ENCODE measurements around the gene ZBTB11.
"Not testable (repeated sequence)": the region's sequence is repeated elsewhere in the genome, so short reads cannot be mapped to it uniquely, and the experiment has no call there.

Gene ZBTB11

DNA sequence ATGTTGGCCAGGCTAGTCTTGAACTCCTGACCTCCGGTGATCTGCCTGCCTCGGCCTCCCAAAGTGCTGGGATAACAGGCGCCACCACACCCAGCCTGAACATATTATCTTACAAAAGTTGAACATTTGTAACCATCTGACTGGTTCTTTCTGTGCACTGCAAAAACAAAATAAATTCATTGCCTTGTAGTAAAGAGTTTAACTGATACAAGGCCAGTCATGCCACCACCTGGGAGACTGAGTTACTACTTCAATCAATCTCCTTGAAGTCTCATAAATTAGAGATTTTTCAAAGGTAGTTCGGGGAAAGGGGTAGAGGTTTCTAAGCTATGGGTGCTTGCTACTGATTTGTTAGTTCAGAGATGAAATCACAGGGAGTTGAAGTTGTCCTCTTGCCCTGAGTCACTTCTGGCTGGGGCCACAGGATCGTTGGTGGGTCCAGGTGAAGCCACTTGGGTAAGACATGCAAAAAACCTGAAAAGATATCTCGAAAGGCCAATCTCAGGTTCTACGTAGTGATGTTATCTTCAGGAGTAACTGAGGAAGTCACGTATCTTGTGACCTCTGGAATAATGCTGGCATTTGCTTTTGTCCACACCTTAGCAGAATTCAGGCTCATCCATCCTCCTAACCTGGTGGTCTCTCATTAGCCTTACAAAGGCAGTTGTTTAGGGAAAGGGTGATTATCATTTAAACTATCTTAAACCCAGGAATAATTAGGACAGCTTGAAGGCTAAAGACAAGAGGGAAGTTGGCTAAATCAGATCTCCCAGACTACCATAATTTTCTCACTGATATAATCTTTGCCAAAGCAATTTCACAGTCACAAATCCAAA lies 33.7 kb downstream of the ZBTB11 start:
- no peak for DNase-seq

DNA sequence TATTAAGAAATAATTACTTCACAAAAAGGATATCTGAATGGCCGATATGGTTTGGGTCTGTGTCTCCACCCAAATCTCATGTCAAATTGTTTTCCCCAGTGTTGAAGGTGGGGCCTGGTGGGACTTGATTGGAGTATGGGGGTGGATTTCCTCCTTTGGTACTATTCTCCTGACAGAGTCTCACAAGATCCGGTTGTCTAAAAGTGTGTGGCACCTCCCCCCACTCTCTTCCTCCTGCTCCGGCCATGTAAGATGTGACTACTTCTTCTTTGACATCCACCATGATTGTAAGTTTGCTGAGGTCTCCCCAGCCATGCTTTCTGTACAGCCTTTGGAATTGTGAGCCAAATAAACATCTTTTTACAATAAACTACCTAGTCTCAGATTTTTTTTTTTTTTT lies 34.5 kb downstream of the ZBTB11 start:
- no peak for DNase-seq

DNA sequence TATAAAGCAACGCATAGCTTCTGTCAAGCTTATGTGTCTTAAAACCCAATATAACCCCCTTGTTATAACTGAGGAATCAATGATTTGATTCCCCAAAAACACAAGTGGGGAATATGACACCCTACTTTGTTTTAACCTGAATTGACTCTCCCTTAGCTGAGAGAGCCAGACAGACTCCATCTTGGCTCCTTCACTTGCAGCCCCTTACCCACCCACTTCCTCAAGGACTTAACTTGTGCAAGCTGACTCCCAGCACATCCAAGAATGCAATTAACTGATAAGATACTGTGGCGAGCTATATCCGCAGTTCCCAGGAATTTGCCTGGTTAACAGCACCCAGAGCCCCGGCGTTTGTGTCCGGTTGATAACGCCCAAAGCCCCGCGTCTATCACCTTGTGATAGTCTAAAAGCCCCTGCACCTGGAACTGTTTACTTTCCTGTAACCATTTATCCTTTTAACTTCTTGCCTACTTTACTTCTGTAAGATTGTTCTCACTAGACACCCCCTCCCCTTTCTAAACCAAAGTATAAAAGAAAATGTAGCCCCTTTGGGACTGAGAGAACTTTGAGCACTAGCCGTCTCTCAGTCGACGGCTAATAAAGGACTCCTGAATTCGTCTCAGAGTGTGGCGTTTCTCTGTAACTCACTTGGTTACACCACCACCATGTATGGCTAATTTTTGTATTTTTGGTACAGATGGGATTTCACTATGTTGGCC lies 35.4 kb downstream of the ZBTB11 start:
- not testable (repeated sequence) for DNase-seq

DNA sequence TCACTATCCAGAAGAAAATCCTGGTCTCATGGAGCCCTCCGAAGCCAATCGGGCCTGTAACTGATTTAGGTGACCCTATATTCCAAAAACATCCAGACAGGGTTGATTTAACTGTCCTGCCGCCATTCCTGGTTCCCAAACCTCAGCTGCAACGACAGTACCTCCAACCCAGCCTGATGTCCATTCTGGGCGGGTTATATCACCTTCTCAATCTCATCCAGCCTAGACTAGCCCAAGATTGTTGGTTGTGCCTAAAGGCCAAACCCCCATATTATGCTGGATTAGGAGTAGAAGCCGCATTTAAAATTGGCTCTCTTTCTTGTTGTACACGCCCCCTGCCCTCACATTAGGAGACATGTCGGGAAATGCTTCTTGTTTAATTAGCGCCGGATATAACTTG lies 36.7 kb downstream of the ZBTB11 start:
- DNase-seq = no peak

DNA sequence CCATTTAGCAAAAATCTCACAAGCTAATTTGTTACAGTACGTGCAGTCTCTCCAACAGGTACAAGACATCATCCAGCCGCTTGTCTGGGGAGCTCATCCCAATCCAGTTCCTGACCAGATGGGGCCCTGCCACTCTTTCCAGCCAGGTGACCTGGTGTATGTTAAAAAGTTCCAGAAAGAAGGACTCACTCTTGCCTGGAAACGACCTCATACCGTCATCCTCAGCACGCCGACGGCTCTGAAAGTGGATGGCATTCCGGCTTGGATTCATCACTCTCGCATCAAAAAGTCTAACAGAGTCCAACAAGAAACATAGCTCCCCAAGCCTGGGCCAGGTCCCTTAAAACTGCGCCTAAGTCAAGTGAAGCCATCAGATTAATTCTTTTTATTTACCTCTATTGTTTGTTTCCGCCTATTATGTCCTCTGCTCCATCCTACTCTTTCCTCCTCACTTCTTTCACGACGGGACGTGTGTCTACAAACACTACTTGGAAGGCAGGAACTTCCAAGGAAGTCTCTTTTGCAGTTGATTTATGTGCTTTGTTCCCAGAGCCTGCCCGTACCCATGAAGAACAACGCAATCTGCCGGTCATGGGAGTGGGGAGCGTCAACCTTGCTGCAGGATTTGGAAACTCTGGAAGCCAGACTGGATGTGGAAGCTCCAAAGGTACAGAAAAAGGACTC lies 37.5 kb downstream of the ZBTB11 start:
- no peak for DNase-seq

DNA sequence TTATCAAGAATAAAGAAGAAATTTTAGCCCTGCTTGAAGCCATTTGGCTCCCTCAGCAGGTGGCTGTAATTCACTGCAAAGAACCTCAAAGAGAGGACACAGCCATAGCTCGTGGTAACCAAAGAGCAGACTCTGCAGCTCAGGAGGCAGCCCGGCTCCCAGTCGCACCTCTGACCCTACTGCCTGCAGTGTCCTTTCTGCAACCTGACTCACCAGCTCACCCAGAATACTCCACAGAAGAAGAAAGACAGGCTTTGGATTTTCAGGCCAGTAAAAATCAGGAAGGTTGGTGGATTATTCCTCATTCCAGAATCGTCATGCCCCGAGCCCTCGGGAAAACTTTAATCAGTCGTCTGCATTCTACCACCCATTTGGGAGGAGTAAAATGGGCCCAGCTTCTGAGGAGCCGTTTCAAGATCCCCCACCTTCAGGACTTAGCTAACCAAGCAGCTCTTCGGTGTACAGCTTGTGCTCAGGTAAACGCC lies 38.6 kb downstream of the ZBTB11 start:
- DNase-seq = no peak

DNA sequence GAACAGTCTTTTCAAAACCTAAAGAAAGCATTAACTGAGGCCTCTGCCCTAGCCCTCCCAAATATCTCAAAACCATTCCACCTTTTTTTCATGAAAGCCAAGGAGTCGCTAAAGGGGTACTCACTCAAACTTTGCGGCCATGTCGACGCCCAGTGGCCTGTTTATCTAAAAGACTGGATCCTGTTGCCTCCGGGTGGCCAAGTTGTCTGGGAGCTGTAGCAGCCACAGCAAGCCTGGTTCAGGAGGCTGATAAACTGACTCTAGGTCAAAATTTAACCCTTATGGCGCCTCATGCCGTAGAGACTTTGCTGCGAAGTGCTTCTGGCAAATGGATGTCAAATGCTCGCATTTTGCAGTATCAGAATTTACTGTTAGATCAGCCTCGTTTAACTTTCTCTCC lies 39.5 kb downstream of the ZBTB11 start:
- no peak for DNase-seq

DNA sequence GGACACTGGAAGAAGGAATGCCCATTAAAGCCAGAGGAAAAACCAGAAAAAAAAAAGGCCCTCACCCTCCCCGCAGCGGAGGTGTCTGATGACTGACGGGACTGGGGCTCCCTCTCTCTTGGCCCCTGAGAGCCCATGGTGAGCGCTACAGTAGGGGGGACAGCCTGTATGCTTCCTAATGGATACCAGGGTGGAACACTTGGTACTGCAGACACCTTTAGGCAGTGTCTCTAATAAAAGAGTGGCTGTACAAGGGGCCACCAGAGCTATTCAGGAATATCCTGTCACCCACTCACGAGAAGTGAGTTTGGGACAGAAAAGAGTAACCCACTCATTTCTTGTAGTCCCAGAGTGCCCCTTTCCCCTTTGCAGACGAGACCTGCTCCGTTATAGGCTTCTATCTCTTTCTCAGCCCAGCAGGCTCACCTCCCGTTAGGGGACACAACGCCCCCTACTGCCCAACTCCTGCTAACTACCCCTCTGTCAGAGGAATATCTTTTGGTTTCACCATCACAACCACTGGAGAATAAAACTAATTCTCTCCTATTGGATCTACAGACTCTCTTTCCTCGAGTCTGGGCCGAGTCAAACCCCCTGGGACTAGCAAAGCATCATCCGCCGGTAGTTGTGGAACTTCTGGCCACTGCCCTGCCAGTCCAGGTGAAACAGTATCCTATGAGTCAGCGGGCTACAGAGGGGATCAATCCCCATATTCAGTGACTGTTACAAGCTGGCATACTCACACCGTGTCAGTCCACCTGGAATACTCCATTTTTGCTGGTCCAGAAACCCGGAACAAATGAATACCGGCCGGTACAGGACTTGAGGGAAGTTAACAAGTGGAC lies 40.8 kb downstream of the ZBTB11 start:
- DNase-seq = no peak

DNA sequence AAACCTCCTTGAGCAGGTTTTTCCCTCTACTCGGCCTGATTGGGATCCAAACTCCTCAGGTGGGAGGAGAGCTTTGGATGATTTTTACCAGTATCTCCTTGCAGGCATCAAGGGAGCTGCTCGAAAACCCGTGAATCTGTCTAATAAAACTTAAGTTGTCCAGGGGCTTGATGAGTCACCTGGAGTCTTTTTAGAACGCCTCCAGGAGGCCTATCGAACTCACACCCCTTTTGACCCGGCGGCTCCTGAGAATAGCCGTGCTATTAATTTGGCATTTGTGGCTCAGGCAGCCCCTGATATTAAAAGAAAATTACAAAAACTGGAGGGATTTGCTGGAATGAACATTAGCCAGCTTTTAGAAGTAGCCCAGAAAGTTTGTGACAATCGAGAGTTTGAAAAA lies 41.6 kb downstream of the ZBTB11 start:
- no peak for DNase-seq

DNA sequence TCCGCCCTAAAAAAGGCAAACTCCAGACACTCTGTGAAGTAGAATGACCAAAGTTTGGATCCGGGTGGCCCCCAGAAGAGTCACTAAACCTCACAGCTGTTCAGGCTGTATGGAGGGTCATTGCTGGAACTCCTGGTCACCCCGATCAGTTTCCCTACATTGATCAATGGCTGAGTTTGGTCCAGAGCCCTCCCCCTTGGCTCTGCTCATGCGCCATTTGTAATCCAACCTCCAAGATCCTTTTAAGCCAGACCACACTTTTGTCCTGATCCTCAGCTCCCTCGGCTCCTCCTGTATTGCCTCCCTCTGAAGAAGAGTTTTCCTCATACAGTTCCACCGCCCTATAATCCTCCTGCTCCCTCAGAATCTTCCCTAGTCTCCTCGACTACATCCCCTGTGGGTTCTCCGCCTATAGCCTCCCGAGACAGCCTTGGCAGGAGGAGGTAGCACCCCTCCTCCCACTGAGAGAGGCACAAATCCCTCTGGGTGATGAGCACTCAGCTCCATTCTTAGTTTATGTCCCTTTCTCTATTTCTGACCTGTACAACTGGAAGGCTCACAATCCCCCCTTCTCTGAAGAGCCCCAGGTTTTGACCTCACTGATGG lies 42.2 kb downstream of the ZBTB11 start:
- DNase-seq = no peak

DNA sequence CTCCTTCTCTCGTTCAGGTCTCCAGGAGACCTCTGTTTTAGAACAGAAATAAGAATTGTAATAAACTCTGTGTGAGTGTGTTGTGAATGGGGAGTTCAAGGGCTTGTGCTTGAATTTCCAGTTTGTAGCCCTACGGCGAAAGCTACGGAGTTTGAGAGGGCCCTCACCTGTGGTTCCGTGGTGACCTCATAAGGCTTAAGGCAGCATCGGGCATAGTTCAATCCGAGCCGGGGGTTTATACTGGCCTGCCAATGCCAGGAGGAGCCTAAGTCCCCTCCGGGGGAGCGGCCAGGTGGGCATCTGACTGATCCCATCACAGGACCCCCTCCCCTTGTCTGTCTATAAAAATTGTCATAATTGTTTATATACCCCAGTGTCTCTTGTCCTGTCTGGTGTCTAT lies 43.7 kb downstream of the ZBTB11 start:
- no peak for DNase-seq

DNA sequence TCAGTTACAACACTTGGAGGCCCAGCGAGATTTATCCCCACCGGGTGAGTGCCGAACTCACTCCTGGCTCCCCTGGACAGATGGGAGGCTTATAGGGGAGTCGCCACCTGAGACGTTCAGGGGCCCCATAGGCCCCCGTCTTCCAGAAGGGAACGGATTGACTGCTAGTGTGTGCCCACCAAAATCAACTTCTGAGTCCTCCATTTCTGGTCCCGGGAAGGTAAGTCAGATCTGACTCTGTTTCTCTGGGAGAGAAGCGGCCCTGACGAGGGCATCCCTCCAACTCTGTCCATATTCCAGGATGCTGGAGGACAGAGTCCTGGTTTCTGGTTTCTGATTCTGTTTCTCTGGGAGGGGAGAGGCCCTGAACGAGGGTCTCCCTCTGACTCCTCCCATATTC lies 44.3 kb downstream of the ZBTB11 start:
- no peak for DNase-seq

DNA sequence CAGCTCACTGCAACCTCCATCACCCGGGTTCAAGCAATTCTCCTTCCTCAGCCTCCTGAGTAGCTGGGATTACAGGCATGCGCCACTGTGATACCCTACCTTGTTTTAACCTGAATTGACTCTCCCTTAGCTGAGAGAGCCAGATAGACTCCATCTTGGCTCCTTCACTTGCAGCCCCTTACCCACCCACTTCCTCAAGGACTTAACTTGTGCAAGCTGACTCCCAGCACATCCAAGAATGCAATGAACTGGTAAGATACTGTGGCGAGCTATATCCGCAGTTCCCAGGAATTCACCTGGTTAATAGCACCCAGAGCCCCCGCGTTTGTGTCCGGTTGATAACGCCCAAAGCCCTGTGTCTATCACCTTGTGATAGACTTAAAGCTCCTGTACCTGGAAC lies 45.0 kb downstream of the ZBTB11 start:
- not testable (repeated sequence) for DNase-seq

DNA sequence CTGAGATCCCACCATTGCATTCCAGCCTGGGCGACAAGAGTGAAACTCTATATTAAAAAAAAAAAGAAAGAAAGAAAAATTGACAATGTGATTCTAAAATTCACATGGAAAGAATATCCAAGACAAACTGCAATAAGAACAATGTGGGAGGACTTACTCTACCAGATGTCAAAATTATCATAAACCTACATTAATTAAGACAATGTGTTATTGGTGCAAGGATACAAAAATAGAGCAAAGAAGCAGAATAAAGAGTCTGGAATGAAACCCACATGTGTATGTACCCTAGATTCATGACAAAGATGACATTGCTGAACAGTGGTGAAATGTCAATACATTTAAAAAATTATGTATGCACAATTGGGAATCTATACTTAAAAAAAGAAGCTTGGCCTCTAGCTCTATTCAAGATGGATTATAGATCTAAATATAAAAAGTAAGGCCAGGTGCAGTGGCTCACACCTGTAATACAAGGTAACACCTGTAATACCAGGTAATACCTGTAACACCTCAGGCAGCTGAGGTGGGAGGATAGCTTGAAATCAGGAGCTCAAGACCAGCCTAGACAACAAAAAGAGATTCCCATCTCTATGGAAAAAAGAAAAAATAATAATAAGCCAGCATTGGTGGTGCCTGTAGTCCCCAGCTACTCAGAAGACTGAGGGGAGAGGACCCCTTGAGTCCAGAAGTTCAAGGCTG lies 45.7 kb downstream of the ZBTB11 start:
- no peak for DNase-seq

DNA sequence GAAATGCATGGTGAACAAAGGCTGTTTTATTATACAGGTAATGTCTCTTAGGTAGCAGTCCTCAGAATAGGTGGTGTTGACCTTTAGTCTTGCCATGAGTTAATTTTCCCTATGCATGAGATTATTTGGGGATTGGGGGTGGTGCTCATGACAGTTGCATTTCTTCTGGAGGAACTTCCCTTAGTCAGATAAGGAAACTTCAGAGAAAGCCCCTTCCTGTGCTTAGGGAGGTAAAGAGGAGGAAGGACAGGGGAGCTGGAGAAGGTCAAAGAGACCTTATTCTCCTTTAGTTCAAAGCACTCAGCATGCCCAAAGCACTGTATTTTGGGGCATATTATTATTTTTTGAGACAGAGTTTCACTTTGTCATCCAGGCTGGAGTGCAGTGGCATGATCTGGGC lies 47.7 kb downstream of the ZBTB11 start:
- DNase-seq = no peak

DNA sequence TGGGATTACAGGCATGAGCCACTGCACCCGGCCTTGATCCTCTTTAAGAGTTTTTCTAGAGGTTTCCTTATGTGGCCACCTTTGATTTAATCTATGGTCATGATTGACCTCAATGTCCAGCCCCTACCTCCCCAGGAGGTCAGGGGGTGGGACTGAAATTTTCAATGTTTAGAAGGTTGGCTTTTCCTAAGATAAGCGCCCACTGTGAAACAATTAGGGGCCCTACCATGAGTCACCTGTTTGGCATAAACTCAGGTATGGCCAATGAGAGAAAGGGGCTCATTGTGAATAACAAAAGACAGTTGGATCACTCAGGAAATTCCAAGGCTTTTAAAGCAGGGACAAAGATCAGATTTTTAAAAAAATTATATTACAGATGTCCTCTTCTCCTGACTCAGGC lies 51.1 kb downstream of the ZBTB11 start:
- no peak for DNase-seq

DNA sequence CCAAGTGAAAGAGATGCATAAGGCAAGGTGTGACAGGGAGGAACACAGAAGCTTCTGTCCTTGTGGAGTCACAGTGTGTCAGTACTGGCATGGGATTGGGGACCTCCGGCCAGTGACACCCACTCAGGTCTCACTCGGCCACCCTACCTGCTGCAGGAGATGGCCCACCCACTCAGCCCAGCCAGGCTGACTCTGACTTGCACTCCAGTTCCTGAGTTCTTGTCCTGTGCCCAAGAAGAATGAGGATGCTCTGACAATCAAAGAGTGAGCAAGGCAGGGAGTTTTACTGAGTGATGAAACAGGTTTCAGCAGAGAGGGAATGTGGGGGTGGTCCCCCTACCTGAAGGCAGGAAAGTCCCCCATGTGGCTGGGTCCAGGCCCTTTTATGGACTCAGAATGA lies 52.1 kb downstream of the ZBTB11 start:
- DNase-seq = no peak

DNA sequence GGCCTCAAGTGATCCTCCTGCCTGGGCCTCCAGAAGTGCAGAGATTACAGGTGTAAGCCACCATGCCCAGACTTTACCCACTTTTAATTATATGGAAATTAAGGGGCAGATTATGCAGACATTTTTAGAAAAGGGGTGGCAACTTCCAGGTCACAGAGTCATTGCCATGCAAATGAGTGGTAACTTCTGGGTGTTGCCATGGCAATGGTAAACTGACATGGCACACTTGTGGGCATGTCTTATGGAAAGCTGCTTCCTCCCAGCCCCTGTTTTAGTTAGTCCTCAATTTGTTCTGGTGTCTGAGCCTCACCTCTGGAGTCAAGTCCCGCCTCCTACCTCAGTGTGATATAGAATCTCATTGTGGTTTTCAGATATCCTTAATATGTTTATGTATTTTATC lies 53.3 kb downstream of the ZBTB11 start:
- DNase-seq = no peak

DNA sequence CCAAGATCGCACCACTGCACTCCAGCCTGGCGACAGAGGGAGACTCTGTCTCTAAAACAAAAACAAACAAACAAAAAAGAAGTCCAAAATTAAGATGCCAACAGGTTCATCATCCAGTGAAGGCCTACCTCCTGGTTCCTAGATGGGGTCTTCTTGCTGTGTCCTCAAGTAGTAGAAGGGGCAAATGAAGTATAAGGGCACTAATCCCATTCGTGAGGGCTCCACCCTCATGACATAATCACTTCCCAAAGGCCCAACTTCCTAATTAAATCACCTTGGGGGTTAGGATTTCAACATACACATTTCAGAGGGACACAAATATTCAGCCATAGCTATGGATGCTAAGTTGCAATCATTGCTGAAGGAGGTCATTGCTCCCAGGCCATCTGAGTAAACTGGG lies 57.2 kb downstream of the ZBTB11 start:
- DNase-seq = no peak

DNA sequence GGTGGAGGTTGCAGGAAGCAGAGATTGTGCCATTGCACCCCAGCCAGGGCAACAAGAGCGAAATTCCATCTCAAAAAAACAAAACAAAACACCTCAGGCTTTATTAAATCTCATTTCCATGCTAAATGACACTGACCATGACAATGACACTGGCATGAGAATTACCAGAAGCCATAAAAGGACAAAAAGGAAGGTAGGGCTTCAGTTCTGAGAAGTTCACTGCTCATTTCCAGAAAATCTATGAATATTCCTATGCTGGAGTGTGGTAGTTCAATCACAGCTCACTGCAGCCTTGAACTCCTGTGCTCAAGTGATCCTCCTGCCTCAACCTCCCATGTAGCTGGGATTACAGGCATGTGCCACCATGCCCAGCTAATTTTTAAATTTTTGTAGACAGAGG lies 58.2 kb downstream of the ZBTB11 start:
- no peak for DNase-seq

DNA sequence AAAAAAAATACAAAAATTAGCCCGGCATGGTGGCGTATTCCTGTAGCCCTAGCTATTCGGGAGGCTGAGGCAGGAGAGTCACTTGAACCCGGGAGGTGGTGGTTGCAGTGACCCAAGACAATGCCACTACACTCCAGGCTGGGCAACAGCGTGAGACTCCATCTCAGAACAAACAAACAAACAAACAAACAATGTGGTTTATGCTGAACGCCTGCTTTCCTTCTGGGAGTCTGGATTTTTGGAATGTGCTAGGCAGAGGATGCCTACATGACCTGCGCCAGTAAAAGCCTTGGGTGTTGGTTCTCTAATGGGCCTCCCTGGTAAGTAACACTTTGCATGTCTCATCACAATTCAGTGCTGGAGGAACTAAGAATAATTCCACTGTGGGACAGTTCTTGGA lies 59.5 kb downstream of the ZBTB11 start:
- no peak for DNase-seq

DNA sequence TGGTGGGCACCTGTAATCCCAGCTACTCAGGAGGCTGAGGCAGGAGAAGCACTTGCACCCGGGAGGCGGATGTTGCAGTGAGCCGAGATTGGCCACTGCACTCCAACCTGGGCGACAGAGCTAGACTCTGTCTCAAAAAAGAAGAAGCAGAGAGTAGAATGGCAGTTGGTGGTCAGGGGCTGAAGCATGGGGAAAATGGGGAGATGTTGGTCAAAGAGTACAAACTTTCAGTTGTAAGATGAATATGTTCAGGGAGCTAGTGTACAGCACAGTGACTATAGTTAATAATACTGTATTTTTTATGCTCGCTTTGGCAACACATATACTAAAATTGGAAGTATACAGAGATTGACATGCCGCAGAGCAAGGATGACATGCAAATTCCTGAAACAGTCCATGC lies 61.4 kb downstream of the ZBTB11 start:
- DNase-seq = no peak
